ENCODE measurements around the gene PLCH1.

- TF ChIP-seq BRCA1 (IDR thresholded peaks at IDR 0.05; ENCODE audit: low read depth, low read length) (no peak), POLR2A (IDR thresholded peaks at IDR 0.05; ENCODE audit: low read depth, low read length) (no peak), EP300 (IDR thresholded peaks at IDR 0.05; ENCODE audit: borderline replicate concordance in 1 of 2, control insufficient read depth in 1 of 2, low read depth in 2 of 2, low read length in 2 of 2) (no peak), SUZ12 (IDR thresholded peaks at IDR 0.05; ENCODE audit: unreplicated experiment) (no peak), STAT1 (conservative IDR thresholded peaks at IDR 0.05) (no peak), TCF12 (IDR thresholded peaks at IDR 0.05; ENCODE audit: low read depth, low read length) (no peak), MYC (IDR thresholded peaks at IDR 0.05; ENCODE audit: insufficient read depth, insufficient read length, insufficient replicate concordance, low read length, severe bottlenecking) (no peak), YY1 (IDR thresholded peaks at IDR 0.05; ENCODE audit: low read depth, low read length) (no peak)
- TF ChIP-seq, protein P1, sequence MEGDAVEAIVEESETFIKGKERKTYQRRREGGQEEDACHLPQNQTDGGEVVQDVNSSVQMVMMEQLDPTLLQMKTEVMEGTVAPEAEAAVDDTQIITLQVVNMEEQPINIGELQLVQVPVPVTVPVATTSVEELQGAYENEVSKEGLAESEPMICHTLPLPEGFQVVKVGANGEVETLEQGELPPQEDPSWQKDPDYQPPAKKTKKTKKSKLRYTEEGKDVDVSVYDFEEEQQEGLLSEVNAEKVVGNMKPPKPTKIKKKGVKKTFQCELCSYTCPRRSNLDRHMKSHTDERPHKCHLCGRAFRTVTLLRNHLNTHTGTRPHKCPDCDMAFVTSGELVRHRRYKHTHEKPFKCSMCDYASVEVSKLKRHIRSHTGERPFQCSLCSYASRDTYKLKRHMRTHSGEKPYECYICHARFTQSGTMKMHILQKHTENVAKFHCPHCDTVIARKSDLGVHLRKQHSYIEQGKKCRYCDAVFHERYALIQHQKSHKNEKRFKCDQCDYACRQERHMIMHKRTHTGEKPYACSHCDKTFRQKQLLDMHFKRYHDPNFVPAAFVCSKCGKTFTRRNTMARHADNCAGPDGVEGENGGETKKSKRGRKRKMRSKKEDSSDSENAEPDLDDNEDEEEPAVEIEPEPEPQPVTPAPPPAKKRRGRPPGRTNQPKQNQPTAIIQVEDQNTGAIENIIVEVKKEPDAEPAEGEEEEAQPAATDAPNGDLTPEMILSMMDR (IDR thresholded peaks at IDR 0.05 in 2 of 3, conservative IDR thresholded peaks at IDR 0.05 in 1 of 3; ENCODE audit: control insufficient read depth in 2 of 3, extremely low read depth in 1 of 3, insufficient read depth in 1 of 3, low read depth in 3 of 3, low read length in 3 of 3), result no peak
- TF ChIP-seq, protein P2, sequence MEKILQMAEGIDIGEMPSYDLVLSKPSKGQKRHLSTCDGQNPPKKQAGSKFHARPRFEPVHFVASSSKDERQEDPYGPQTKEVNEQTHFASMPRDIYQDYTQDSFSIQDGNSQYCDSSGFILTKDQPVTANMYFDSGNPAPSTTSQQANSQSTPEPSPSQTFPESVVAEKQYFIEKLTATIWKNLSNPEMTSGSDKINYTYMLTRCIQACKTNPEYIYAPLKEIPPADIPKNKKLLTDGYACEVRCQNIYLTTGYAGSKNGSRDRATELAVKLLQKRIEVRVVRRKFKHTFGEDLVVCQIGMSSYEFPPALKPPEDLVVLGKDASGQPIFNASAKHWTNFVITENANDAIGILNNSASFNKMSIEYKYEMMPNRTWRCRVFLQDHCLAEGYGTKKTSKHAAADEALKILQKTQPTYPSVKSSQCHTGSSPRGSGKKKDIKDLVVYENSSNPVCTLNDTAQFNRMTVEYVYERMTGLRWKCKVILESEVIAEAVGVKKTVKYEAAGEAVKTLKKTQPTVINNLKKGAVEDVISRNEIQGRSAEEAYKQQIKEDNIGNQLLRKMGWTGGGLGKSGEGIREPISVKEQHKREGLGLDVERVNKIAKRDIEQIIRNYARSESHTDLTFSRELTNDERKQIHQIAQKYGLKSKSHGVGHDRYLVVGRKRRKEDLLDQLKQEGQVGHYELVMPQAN (conservative IDR thresholded peaks at IDR 0.05), result no peak
Observed at GRCh38 chr3:155528579-155528978, 216.3 kb downstream of the PLCH1 start.
